Spinal cord (tissue), 10 donors: ENCODE results near the gene C11orf24. TPM values are rescaled to one million over a fixed set of nuclear protein-coding genes. Genes with fewer than 3 reads are reported as not detected.
A peak's percentile ranks its signal among the peaks of the same experiment; 100 is the strongest.
"Not testable (repeated sequence)": the region's sequence is repeated elsewhere in the genome, so short reads cannot be mapped to it uniquely, and the experiment has no call there.

Source experiments
- DNase-seq, 6 donors: peaks; one replicate each; pipeline versions ENCODE4 v3.0.0 to v3.0.0-alpha.2; 2013 to 2015; ENCODE audit warnings: low spot score in 6 of 6, low read depth in 4 of 6
- H3K27ac ChIP-seq: one replicate; pipeline ENCODE4 v1.5.1; 2013; ENCODE audit warnings: low read depth, low read length, control low read depth
- H3K27me3 ChIP-seq: one replicate; pipeline ENCODE4 v1.6.1; 2013; ENCODE audit warnings: low read length; ENCODE audit not compliant: control insufficient read depth, insufficient read depth
- H3K36me3 ChIP-seq: one replicate; pipeline ENCODE4 v1.6.1; 2013; ENCODE audit warnings: low read length; ENCODE audit not compliant: control insufficient read depth, insufficient read depth
- H3K4me1 ChIP-seq: one replicate; pipeline ENCODE4 v1.6.1; 2013; ENCODE audit warnings: low read length; ENCODE audit not compliant: control insufficient read depth, insufficient read depth
- H3K4me3 ChIP-seq: one replicate; pipeline ENCODE4 v1.5.1; 2013; ENCODE audit warnings: low read depth, low read length, control low read depth
- H3K9me3 ChIP-seq: one replicate; pipeline ENCODE4 v1.6.1; 2013; ENCODE audit warnings: low read length; ENCODE audit not compliant: control insufficient read depth, insufficient read depth
- WGBS: methylation state at CpG from one replicate; pipeline ENCODE4 v1.1.5; 2013; ENCODE audit warnings: missing lambda C conversion rate; ENCODE audit not compliant: insufficient coverage; 5-methylcytosine and 5-hydroxymethylcytosine counted together
- polyA plus RNA-seq, 2 donors: library from polyadenylated mRNA; unstranded; fragments of 120-200 nt; gene quantifications; one replicate each; pipeline ENCODE4 v1.2.1, GENCODE V29; 2013; ENCODE audit not compliant: insufficient read length in 2 of 2
- total RNA-seq, 2 donors: library from RNA; depleted of rRNA in 1 of 2; stranded (reverse); fragments of 120-200 nt in 1 of 2; fragments of >200 nt in 1 of 2; gene quantifications; one replicate each; pipeline versions ENCODE4 v1.2.3 to v1.2.4, GENCODE V29; 2013 to 2014
- donor health status: healthy.

Gene C11orf24
- total and polyA plus RNA-seq, 4 donors: 12.7 to 31.9 (median 19.4) TPM

- H3K27ac ChIP-seq: no peak overlapping the region
- H3K4me3 ChIP-seq: no peak overlapping the region
- H3K9me3 ChIP-seq: no peaks in the 10 kb centered on the region
- no peaks in the 10 kb centered on the region for H3K27me3 ChIP-seq
- peaks cover 34% of the 10 kb centered on the region for H3K36me3 ChIP-seq
- peak; percentile 62 to 97 (median 81) for DNase-seq
- peaks cover 21% of the 10 kb centered on the region for H3K4me1 ChIP-seq
- WGBS: 49% methylated on average over 22 of the region's 22 CpGs
Observed at GRCh38 chr11:68257477-68258362, 14.1 kb downstream of the C11orf24 start.

GRCh38 chr11:68256331-68256741 is 15.4 kb downstream of the C11orf24 start:
- H3K4me1 ChIP-seq: peaks cover 17% of the 10 kb centered on the region
- no peak overlapping the region for H3K4me3 ChIP-seq
- H3K27me3 ChIP-seq: no peaks in the 10 kb centered on the region
- DNase-seq: no peak
- peaks cover 20% of the 10 kb centered on the region for H3K36me3 ChIP-seq
- no peak overlapping the region for H3K27ac ChIP-seq
- H3K9me3 ChIP-seq: no peaks in the 10 kb centered on the region
- 47% methylated on average over 8 of the region's 9 CpGs for WGBS

- Histone ChIP-seq H3K9me3 (no peaks in the 10 kb centered on the region), H3K27me3 (no peaks in the 10 kb centered on the region), H3K4me3 (no peak overlapping the region), H3K36me3 (peaks cover 12% of the 10 kb centered on the region), H3K27ac (no peak overlapping the region), H3K4me1 (peaks cover 17% of the 10 kb centered on the region)
- DNase-seq: no peak
- WGBS: 61% methylated on average over 10 of the region's 13 CpGs
Observed at GRCh38 chr11:68255526-68255925, 16.2 kb downstream of the C11orf24 start.

- H3K27ac ChIP-seq: no peak overlapping the region
- no peak for DNase-seq
- H3K4me3 ChIP-seq: no peak overlapping the region
- H3K36me3 ChIP-seq: peaks cover 3% of the 10 kb centered on the region
- no peaks in the 10 kb centered on the region for H3K9me3 ChIP-seq
- no peaks in the 10 kb centered on the region for H3K27me3 ChIP-seq
- peaks cover 17% of the 10 kb centered on the region for H3K4me1 ChIP-seq
- 95% methylated on average over 10 of the region's 14 CpGs for WGBS
Observed at GRCh38 chr11:68254421-68254820, 17.4 kb downstream of the C11orf24 start.

GRCh38 chr11:68251765-68252164 is 20.0 kb downstream of the C11orf24 start:
- H3K36me3 ChIP-seq: no peaks in the 10 kb centered on the region
- no peak overlapping the region for H3K27ac ChIP-seq
- DNase-seq: no peak
- peaks cover 6% of the 10 kb centered on the region for H3K4me1 ChIP-seq
- H3K4me3 ChIP-seq: no peak overlapping the region
- WGBS: 80% methylated on average over 3 of the region's 3 CpGs
- no peaks in the 10 kb centered on the region for H3K9me3 ChIP-seq
- no peaks in the 10 kb centered on the region for H3K27me3 ChIP-seq

- WGBS: no CpG with 5 or more reads among the region's 5 CpGs
Observed at GRCh38 chr11:68244912-68245311, 26.9 kb downstream of the C11orf24 start.

GRCh38 chr11:68243847-68244246 is 27.9 kb downstream of the C11orf24 start:
- not testable (repeated sequence) for H3K9me3 ChIP-seq, H3K4me1 ChIP-seq, H3K27ac ChIP-seq, H3K27me3 ChIP-seq, H3K36me3 ChIP-seq, DNase-seq, H3K4me3 ChIP-seq
- no CpG with 5 or more reads among the region's 1 CpG for WGBS

More at GRCh38 chr11:68244912-68245311, 26.9 kb downstream of the C11orf24 start:
- not testable (repeated sequence) for H3K27ac ChIP-seq, DNase-seq, H3K4me3 ChIP-seq, H3K36me3 ChIP-seq, H3K4me1 ChIP-seq, H3K9me3 ChIP-seq, H3K27me3 ChIP-seq

GRCh38 chr11:68242616-68243015 is 29.2 kb downstream of the C11orf24 start:
- DNase-seq: no peak
- Histone ChIP-seq H3K27me3 (no peaks in the 10 kb centered on the region), H3K36me3 (no peaks in the 10 kb centered on the region), H3K4me3 (no peak overlapping the region), H3K9me3 (no peaks in the 10 kb centered on the region), H3K4me1 (no peaks in the 10 kb centered on the region), H3K27ac (no peak overlapping the region)
- WGBS: no CpG with 5 or more reads among the region's 2 CpGs

GRCh38 chr11:68231621-68232020 is 40.2 kb downstream of the C11orf24 start:
- Histone ChIP-seq H3K4me1 (no peaks in the 10 kb centered on the region), H3K9me3 (peaks cover 1% of the 10 kb centered on the region), H3K4me3 (no peak overlapping the region), H3K27me3 (no peaks in the 10 kb centered on the region), H3K36me3 (no peaks in the 10 kb centered on the region), H3K27ac (no peak overlapping the region)
- WGBS: 87% methylated on average over 5 of the region's 7 CpGs
- no peak for DNase-seq

- H3K9me3 ChIP-seq: peaks cover 1% of the 10 kb centered on the region
- no peak for DNase-seq
- H3K27me3 ChIP-seq: no peaks in the 10 kb centered on the region
- H3K36me3 ChIP-seq: no peaks in the 10 kb centered on the region
- WGBS: no CpG with 5 or more reads among the region's 1 CpG
- H3K4me1 ChIP-seq: no peaks in the 10 kb centered on the region
- no peak overlapping the region for H3K27ac ChIP-seq
- no peak overlapping the region for H3K4me3 ChIP-seq
Observed at GRCh38 chr11:68229601-68230000, 42.2 kb downstream of the C11orf24 start.
